H1 (cell line): ENCODE results near the gene DRGX. TPM values are rescaled to one million over a fixed set of nuclear protein-coding genes. Genes with fewer than 3 reads are reported as not detected.

Experiments used
- CTCF ChIA-PET: fragments of 300-600 bp; sonication (Branson Sonifier 250); formaldehyde crosslinking; loops from one replicate; lab custom pipeline; 2021; ENCODE audit not compliant: partially characterized antibody; lab: Charles Lee
- POLR2A ChIA-PET: fragments of 300-600 bp; sonication (Branson Sonifier 250); formaldehyde crosslinking; loops from one replicate; lab custom pipeline; 2021; ENCODE audit warnings: inconsistent platforms; ENCODE audit not compliant: partially characterized antibody; lab: Charles Lee
- DNase-seq, 2 experiments: peaks; one replicate each; pipeline versions ENCODE4 v3.0.0 to v3.0.0-alpha.2; 2010 to 2022; ENCODE audit warnings: low spot score in 2 of 2, low read depth in 1 of 2, mixed read lengths in 1 of 2
- FAIRE-seq: peaks from 2 replicates; lab custom pipeline; 2011; peaks lifted over from hg19 to GRCh38; lab: Jason Lieb, UNC
- H2AFZ ChIP-seq: 2 replicates; pipeline ENCODE4 v1.8.1; 2012; ENCODE audit warnings: low read length, inconsistent platforms
- H2AK5ac ChIP-seq: 2 replicates; pipeline ENCODE4 v1.6.1; 2013; ENCODE audit warnings: low read depth, low read length
- H2BK120ac ChIP-seq: replicated peaks from 2 replicates; pipeline ENCODE3; 2013; ENCODE audit warnings: low read depth, low read length, inconsistent platforms
- H2BK12ac ChIP-seq: 2 replicates; pipeline ENCODE4 v1.6.1; 2013; ENCODE audit warnings: low read depth, low read length
- H2BK15ac ChIP-seq: 2 replicates; pipeline ENCODE4 v1.6.1; 2013; ENCODE audit warnings: low read length
- H2BK20ac ChIP-seq: 2 replicates; pipeline ENCODE4 v1.6.1; 2013; ENCODE audit warnings: low read length
- H2BK5ac ChIP-seq: 2 replicates; pipeline ENCODE4 v1.6.1; 2013; ENCODE audit warnings: low read depth, low read length
- H3K14ac ChIP-seq: 2 replicates; pipeline ENCODE4 v1.6.1; 2013; ENCODE audit warnings: inconsistent platforms; ENCODE audit not compliant: insufficient read length
- H3K18ac ChIP-seq: 2 replicates; pipeline ENCODE4 v1.6.1; 2013; ENCODE audit warnings: low read length; ENCODE audit errors: extremely low read depth
- H3K23ac ChIP-seq: 2 replicates; pipeline ENCODE4 v1.6.1; 2013; ENCODE audit warnings: inconsistent platforms; ENCODE audit not compliant: insufficient read length
- H3K23me2 ChIP-seq: 2 replicates; pipeline ENCODE4 v1.6.1; 2013; ENCODE audit warnings: low read depth, low read length
- H3K27ac ChIP-seq: 2 replicates; pipeline ENCODE4 v1.6.1; 2011; ENCODE audit warnings: low read depth, low read length, inconsistent platforms
- H3K27me3 ChIP-seq, 4 experiments: replicated peaks in 1 of 4; 1 replicate in 1 of 4; 2 replicates in 3 of 4; pipeline versions ENCODE4 v1.6.1 to v1.8.1; 2011 to 2013; ENCODE audit warnings: low read length in 3 of 4, mild to moderate bottlenecking in 3 of 4, inconsistent platforms in 2 of 4, mixed read lengths in 2 of 4, moderate library complexity in 1 of 4; ENCODE audit not compliant: control insufficient read depth in 3 of 4, insufficient read depth in 3 of 4; ENCODE audit errors: extremely low read depth in 1 of 4
- H3K36me3 ChIP-seq, 4 experiments: 2 replicates each; pipeline versions ENCODE4 v1.6.1 to v1.8.1; 2011 to 2013; ENCODE audit warnings: mild to moderate bottlenecking in 4 of 4, low read length in 3 of 4, moderate library complexity in 2 of 4, control low read depth in 1 of 4, inconsistent platforms in 1 of 4; ENCODE audit not compliant: insufficient read depth in 4 of 4, control insufficient read depth in 2 of 4
- H3K4ac ChIP-seq: replicated peaks from 2 replicates; pipeline ENCODE3; 2013; ENCODE audit warnings: low read length, low read depth, mixed read lengths, inconsistent platforms; ENCODE audit not compliant: insufficient read length
- H3K4me1 ChIP-seq, 4 experiments: replicated peaks in 1 of 4; 1 replicate in 1 of 4; 2 replicates in 3 of 4; pipeline versions ENCODE4 v1.6.1 to v1.8.1; 2011 to 2013; ENCODE audit warnings: low read length in 3 of 4, inconsistent platforms in 2 of 4, mixed read lengths in 1 of 4; ENCODE audit not compliant: insufficient read depth in 4 of 4, control insufficient read depth in 3 of 4
- H3K4me2 ChIP-seq, 2 experiments: 2 replicates each; pipeline versions ENCODE4 v1.6.1 to v1.8.1; 2011 to 2013; ENCODE audit warnings: low read depth in 2 of 2, low read length in 2 of 2, control low read depth in 1 of 2, inconsistent platforms in 1 of 2, mild to moderate bottlenecking in 1 of 2; ENCODE audit not compliant: insufficient read depth in 1 of 2
- H3K4me3 ChIP-seq, 4 experiments: fragments of 200-600, 300-600 bp in 1 of 4; sonication (generic), shearing (Covaris generic), sonication (Bioruptor Twin) in 1 of 4; 2 replicates each; pipeline versions ENCODE4 v1.5.1 to v1.8.1; 2011 to 2016; ENCODE audit warnings: low read length in 4 of 4, low read depth in 3 of 4, control low read depth in 2 of 4, inconsistent platforms in 2 of 4, mild to moderate bottlenecking in 2 of 4, mixed read lengths in 1 of 4, moderate library complexity in 1 of 4; ENCODE audit not compliant: insufficient read depth in 2 of 4; ENCODE audit errors: extremely low read depth in 1 of 4
- H3K56ac ChIP-seq: replicated peaks from 2 replicates; pipeline ENCODE3; 2013; ENCODE audit warnings: low read depth, mild to moderate bottlenecking, mixed read lengths, low read length, inconsistent platforms; ENCODE audit not compliant: insufficient read length
- H3K79me1 ChIP-seq: 2 replicates; pipeline ENCODE4 v1.6.1; 2013; ENCODE audit warnings: low read depth, low read length, control low read depth
- H3K79me2 ChIP-seq, 2 experiments: 2 replicates each; pipeline versions ENCODE4 v1.6.1 to v1.8.1; 2012 to 2013; ENCODE audit warnings: low read length in 2 of 2, mild to moderate bottlenecking in 2 of 2, inconsistent platforms in 1 of 2; ENCODE audit not compliant: insufficient read depth in 2 of 2, control insufficient read depth in 1 of 2
- H3K9ac ChIP-seq, 4 experiments: replicated peaks in 1 of 4; 1 replicate in 1 of 4; 2 replicates in 3 of 4; pipeline versions ENCODE4 v1.6.1 to v1.8.1; 2011 to 2013; ENCODE audit warnings: low read depth in 3 of 4, low read length in 3 of 4, control low read depth in 2 of 4, mild to moderate bottlenecking in 2 of 4, moderate library complexity in 2 of 4, inconsistent platforms in 1 of 4; ENCODE audit errors: extremely low read depth in 1 of 4
- H3K9me3 ChIP-seq, 2 experiments: 2 replicates each; pipeline versions ENCODE4 v1.6.1 to v1.8.1; 2012 to 2013; ENCODE audit warnings: mild to moderate bottlenecking in 2 of 2, moderate library complexity in 2 of 2, control low read depth in 1 of 2, inconsistent platforms in 1 of 2, low read depth in 1 of 2, low read length in 1 of 2, mixed read lengths in 1 of 2; ENCODE audit not compliant: insufficient read depth in 2 of 2
- H4K20me1 ChIP-seq, 2 experiments: replicated peaks in 1 of 2; 2 replicates each; pipeline versions ENCODE3 to v1.8.1; 2011 to 2013; ENCODE audit warnings: inconsistent platforms in 2 of 2, low read length in 2 of 2, mild to moderate bottlenecking in 1 of 2; ENCODE audit not compliant: insufficient read depth in 2 of 2, control insufficient read depth in 1 of 2
- H4K5ac ChIP-seq: 2 replicates; pipeline ENCODE4 v1.6.1; 2013; ENCODE audit warnings: low read length, low read depth, mixed read lengths, inconsistent platforms; ENCODE audit not compliant: insufficient read length
- H4K8ac ChIP-seq: 2 replicates; pipeline ENCODE4 v1.8.0; 2013; ENCODE audit warnings: mild to moderate bottlenecking, moderate library complexity, low read length, inconsistent platforms; ENCODE audit not compliant: insufficient read depth; ENCODE audit errors: extremely low read depth
- H4K91ac ChIP-seq: replicated peaks from 2 replicates; pipeline ENCODE3; 2013; ENCODE audit warnings: low read length, mixed read lengths, inconsistent platforms; ENCODE audit not compliant: insufficient read length
- KDM5A ChIP-seq: fragments of 200-600 bp; IDR thresholded peaks from 2 replicates; pipeline ENCODE4 v1.7.1; 2012; ENCODE audit warnings: mild to moderate bottlenecking, low read length, inconsistent platforms, mixed read lengths
- MAFK ChIP-seq: IDR thresholded peaks from 2 replicates; pipeline ENCODE4 v1.6.1; 2012; ENCODE audit warnings: low read depth, mild to moderate bottlenecking, improper control_type of control experiment, low read length
- WGBS, 2 experiments: shearing (Covaris generic) in 1 of 2; methylation state at CpG; one replicate each; pipeline versions ENCODE4 v1.1.6 to v1.1.7; 2013 to 2015; ENCODE audit warnings: low lambda C conversion rate in 2 of 2, mixed read lengths in 2 of 2, inconsistent platforms in 1 of 2, low coverage in 1 of 2, missing lambda C conversion rate in 1 of 2; ENCODE audit not compliant: insufficient replicate concordance in 2 of 2, insufficient coverage in 1 of 2, insufficient read length in 1 of 2; ENCODE audit errors: extremely low coverage in 1 of 2, missing lambda C conversion rate in 1 of 2; 5-methylcytosine and 5-hydroxymethylcytosine counted together
- polyA plus RNA-seq, 7 experiments: library from polyadenylated mRNA; depleted of rRNA in 3 of 7; stranded (reverse) in 5 of 7; unstranded in 2 of 7; fragments of >200 nt in 5 of 7; fragments of 200-250 nt in 2 of 7; gene quantifications; 1 replicate in 5 of 7; 2 replicates in 1 of 7; 4 replicates in 1 of 7; pipeline versions ENCODE4 v1.2.1 to v1.2.3, GENCODE V29; 2011 to 2013; ENCODE audit warnings: missing spikeins in 2 of 7, mixed read lengths in 2 of 7
- total RNA-seq: library from RNA; stranded (reverse); fragmentation: NEBNext Ultra II Directional; extraction: Animal tissue kit (Norgen Biotek cat#: 25700); gene quantifications from 2 replicates; pipeline ENCODE4 v1.2.1, GENCODE V29; 2021

DRGX gene
- total and polyA plus RNA-seq, 2 of the 8 experiments (the other 6 are each of a cell fraction or from before 2014, with no cell fraction given) = not detected

DNA sequence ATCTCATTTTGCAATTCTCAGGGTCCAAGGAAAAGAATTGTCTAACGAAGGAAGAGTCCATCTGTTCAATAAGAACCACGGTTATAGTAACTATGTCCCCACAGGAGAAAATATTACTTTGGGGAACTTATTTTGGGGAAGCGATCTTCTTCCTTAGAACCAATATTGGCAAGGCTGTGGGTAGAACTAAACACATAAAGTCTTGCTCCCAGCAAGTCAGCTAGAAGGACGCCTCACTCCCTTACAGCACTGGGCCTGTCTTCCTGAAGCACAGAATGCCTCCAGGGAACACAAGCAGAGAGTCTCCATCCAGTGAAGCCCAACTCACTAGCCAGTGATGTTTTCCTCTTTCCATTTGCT, 66.8 kb downstream of the DRGX start:
- no peak overlapping the region for H2AFZ ChIP-seq
- no peak overlapping the region for H3K4me3 ChIP-seq
- FAIRE-seq (no peak), DNase-seq (no peak)
- H3K27me3 ChIP-seq = no peaks in the 10 kb centered on the region; a peak in 1 of 7 replicates
- no peak overlapping the region for H2BK120ac ChIP-seq
- no peak overlapping the region for H3K4me2 ChIP-seq
- no peaks in the 10 kb centered on the region for H4K20me1 ChIP-seq
- CTCF ChIA-PET = interaction anchor here (1.3 to 1.4 kb wide), 2 partner anchors 14 to 165 kb away, joined by 3 read pairs; no protein-coding TSS in a partner anchor
- H3K56ac ChIP-seq = no peak overlapping the region
- 90% methylated on average over 4 of the region's 4 CpGs; no CpG with 5 or more reads in 1 of the 2 experiments for WGBS, 2 experiments
- H3K14ac ChIP-seq = no peak overlapping the region
- no peak overlapping the region for H4K5ac ChIP-seq
- H3K27ac ChIP-seq = no peak overlapping the region
- peaks cover 0 to 2% (median 0%) of the 10 kb centered on the region in 4 experiments; a peak in 1 of 7 replicates for H3K4me1 ChIP-seq
- H2BK12ac ChIP-seq = no peak overlapping the region
- no peak overlapping the region for H3K18ac ChIP-seq
- H3K9ac ChIP-seq = no peak overlapping the region
- H4K8ac ChIP-seq = no peak overlapping the region
- no peaks in the 10 kb centered on the region for H3K36me3 ChIP-seq
- H2BK5ac ChIP-seq = no peak overlapping the region
- no peak for TF ChIP-seq KDM5A
- TF ChIP-seq MAFK = no peak
- H3K23ac ChIP-seq = no peak overlapping the region
- no peaks in the 10 kb centered on the region for H3K9me3 ChIP-seq
- POLR2A ChIA-PET = no interaction called here
- H2BK20ac ChIP-seq = peak overlapping the region; percentile 3; the same call in 1 of the 2 replicates
- H2AK5ac ChIP-seq = no peak overlapping the region
- H4K91ac ChIP-seq = no peak overlapping the region
- no peak overlapping the region for H2BK15ac ChIP-seq
- no peaks in the 10 kb centered on the region for H3K79me1 ChIP-seq
- no peaks in the 10 kb centered on the region for H3K79me2 ChIP-seq
- no peak overlapping the region for H3K4ac ChIP-seq
- H3K23me2 ChIP-seq = no peaks in the 10 kb centered on the region; the same call in 1 of the 2 replicates
